Psoas muscle (tissue), 8 donors: ENCODE data around the gene PAM. TPM values are rescaled to one million over a fixed set of nuclear protein-coding genes. Genes with fewer than 3 reads are reported as not detected.
A peak's percentile ranks its signal among the peaks of the same experiment; 100 is the strongest.
"Not testable (repeated sequence)": the region's sequence is repeated elsewhere in the genome, so short reads cannot be mapped to it uniquely, and the experiment has no call there.

ENCODE experiments used
- ATAC-seq, 4 donors: fragments of 200-7000 bp; cut with Tn5 transposase; one replicate each; pipeline ENCODE4 v1.9.1; 2020; ENCODE audit warnings: moderate library complexity in 3 of 4, mild to moderate bottlenecking in 2 of 4
- DNase-seq, 2 donors: peaks; one replicate each; pipeline ENCODE4 v3.0.0-alpha.2; 2020
- H3K27ac ChIP-seq: fragments of 200-600 bp; one replicate; pipeline ENCODE4 v1.8.0; 2022
- H3K27me3 ChIP-seq, 3 donors: fragments of 200-600 bp in 1 of 3; one replicate each; pipeline versions ENCODE4 v1.6.1 to v1.8.0; 2013 to 2022; ENCODE audit warnings: low read length in 2 of 3, mild to moderate bottlenecking in 2 of 3, moderate library complexity in 1 of 3; ENCODE audit not compliant: insufficient read depth in 3 of 3
- H3K36me3 ChIP-seq, 2 donors: fragments of 200-600 bp in 1 of 2; one replicate each; pipeline versions ENCODE4 v1.6.1 to v1.8.0; 2013 to 2022; ENCODE audit warnings: low read depth in 1 of 2, mild to moderate bottlenecking in 1 of 2, moderate library complexity in 1 of 2; ENCODE audit not compliant: insufficient read depth in 1 of 2
- H3K4me1 ChIP-seq: fragments of 200-600 bp; one replicate; pipeline ENCODE4 v1.8.0; 2022
- H3K4me3 ChIP-seq: fragments of 200-600 bp; one replicate; pipeline ENCODE4 v1.8.0; 2022; ENCODE audit warnings: mild to moderate bottlenecking
- H3K9me3 ChIP-seq: fragments of 200-600 bp; one replicate; pipeline ENCODE4 v1.8.0; 2022
- WGBS, 3 donors: extraction: QIAGEN DNeasy Blood & Tissue Kit; methylation state at CpG; one replicate each; pipeline versions ENCODE4 v1.1.6 to v1.1.7; 2013; 5-methylcytosine and 5-hydroxymethylcytosine counted together
- intact Hi-C, 2 donors: fragments of 100-400 bp; cut with DNase I; formaldehyde crosslinking; loops; one replicate each; pipeline versions ENCODE4 v1.11.0 to v1.14.2; 2022
- polyA plus RNA-seq, 3 donors: library from polyadenylated mRNA; stranded (reverse); fragments of 200-250 nt; gene quantifications; one replicate each; pipeline ENCODE4 v1.2.3, GENCODE V29; 2013
- total RNA-seq, 4 donors: library from RNA; stranded (reverse); fragmentation: NEBNext Ultra II Directional in 2 of 4; extraction: Animal tissue kit (Norgen Biotek cat#: 25700) in 2 of 4; gene quantifications; one replicate each; pipeline versions ENCODE4 v1.2.1 to v1.2.4, GENCODE V29; 2021 to 2023
- TF ChIP-seq, protein P1 (sequence below): fragments of 200-600 bp; IDR thresholded peaks from one replicate; pipeline ENCODE4 v1.8.0; 2022; ENCODE audit warnings: antibody characterized with exemption
- donor health status: healthy with polysubstance abuse.
- donor health status: DM: no; HTN: no; CAD: no; lungs with moderate emphysema.
- donor health status: Bipolar disorder and iron deficiency.
- donor health status: healthy.
- donor health status: DM: yes; HTN: yes; CAD: no.
- donor health status: DM: no; HTN: no; CAD: no.
- donor health status: DM: no; HTN: no; CAD: no.
- donor health status: DM: yes; HTN: yes; CAD: no.

PAM gene
- total and polyA plus RNA-seq, 7 donors = 29.5 to 279 (median 191) TPM

DNA sequence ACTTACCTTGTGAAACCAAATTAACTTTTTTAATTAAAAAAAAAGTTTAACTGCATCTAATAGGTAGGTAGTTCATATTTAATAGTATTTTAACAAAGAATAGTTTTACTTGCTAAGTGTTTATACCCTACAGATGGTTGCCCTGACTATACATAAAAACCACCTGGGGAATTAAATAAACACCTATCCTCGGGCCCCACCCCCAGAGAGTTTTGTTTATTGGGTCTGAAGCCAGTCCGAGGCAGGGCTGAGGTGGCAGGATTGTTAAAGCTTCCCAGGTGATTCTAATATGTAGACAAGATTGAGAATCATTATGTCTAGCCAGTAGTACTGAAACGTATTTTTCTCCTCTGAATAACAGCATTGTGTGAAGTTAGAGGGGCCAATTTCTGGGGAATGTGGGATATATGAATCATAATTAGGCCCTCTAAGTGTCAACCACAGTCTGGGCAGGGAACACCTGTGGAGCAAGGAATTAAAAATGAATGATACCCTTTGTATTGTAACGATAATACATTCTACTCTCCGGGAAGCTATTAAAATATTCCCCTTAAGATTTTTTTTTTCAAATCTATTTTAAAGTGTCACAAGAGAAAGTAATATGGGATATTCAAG, 5.6 kb upstream of the PAM start:
- ATAC-seq (no peak), DNase-seq (no peak)
- no peaks in the 10 kb centered on the region for H3K27me3 ChIP-seq
- intact Hi-C loops = loop anchor here in 1 of 2 donors (10.0 kb wide), 2 partner anchors 115 to 365 kb away; no protein-coding TSS in a partner anchor
- peaks cover 14% of the 10 kb centered on the region for H3K4me1 ChIP-seq
- H3K27ac ChIP-seq = no peak overlapping the region
- TF ChIP-seq, protein P1, sequence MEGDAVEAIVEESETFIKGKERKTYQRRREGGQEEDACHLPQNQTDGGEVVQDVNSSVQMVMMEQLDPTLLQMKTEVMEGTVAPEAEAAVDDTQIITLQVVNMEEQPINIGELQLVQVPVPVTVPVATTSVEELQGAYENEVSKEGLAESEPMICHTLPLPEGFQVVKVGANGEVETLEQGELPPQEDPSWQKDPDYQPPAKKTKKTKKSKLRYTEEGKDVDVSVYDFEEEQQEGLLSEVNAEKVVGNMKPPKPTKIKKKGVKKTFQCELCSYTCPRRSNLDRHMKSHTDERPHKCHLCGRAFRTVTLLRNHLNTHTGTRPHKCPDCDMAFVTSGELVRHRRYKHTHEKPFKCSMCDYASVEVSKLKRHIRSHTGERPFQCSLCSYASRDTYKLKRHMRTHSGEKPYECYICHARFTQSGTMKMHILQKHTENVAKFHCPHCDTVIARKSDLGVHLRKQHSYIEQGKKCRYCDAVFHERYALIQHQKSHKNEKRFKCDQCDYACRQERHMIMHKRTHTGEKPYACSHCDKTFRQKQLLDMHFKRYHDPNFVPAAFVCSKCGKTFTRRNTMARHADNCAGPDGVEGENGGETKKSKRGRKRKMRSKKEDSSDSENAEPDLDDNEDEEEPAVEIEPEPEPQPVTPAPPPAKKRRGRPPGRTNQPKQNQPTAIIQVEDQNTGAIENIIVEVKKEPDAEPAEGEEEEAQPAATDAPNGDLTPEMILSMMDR = no peak
- H3K4me3 ChIP-seq = no peak overlapping the region
- H3K36me3 ChIP-seq = no peaks in the 10 kb centered on the region
- H3K9me3 ChIP-seq = no peaks in the 10 kb centered on the region
- 56 to 66% (median 56%) methylated on average over 5 of the region's 5 CpGs for WGBS, 3 donors

DNA sequence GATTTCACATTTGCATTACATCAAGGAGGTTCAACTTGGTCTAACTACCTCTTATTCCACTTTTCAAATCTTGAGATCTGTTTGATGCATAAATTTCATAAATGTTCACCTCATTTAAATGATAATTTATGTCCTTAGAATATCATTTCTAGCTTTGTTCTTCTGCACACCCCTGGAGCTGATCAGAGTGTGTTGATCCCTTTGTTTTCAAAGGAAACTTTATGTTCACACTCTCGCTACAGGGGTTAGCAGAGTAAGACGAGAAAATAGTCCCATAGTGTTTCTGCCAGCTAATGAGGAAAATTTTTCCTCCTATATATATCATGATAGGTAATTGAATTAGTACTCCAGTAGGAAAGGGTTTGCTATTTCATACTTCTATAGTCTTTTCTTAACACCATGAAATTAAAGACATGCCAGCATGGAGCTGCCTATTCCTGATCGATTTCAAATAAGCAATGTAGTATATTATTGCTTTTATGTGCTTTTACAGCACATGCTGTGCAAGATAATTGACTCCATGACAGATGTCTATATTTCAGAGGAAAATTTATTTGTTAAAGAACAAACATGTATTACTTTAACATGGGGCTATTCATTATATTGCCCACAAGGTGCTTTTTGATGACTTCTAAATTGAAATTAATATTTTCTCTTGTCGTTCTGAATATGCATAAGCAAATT, 4.8 kb upstream of the PAM start:
- no peaks in the 10 kb centered on the region for H3K9me3 ChIP-seq
- H3K36me3 ChIP-seq = no peaks in the 10 kb centered on the region
- ATAC-seq = no peak
- H3K4me3 ChIP-seq = no peak overlapping the region
- 66 to 82% (median 75%) methylated on average over 4 of the region's 4 CpGs for WGBS, 3 donors
- TF ChIP-seq, protein P1 = no peak
- no peak for DNase-seq
- H3K4me1 ChIP-seq = peaks cover 14% of the 10 kb centered on the region
- no peaks in the 10 kb centered on the region for H3K27me3 ChIP-seq
- no peak overlapping the region for H3K27ac ChIP-seq
- intact Hi-C loops = loop anchor here in 1 of 2 donors (10.0 kb wide), 2 partner anchors 115 to 365 kb away; no protein-coding TSS in a partner anchor

DNA sequence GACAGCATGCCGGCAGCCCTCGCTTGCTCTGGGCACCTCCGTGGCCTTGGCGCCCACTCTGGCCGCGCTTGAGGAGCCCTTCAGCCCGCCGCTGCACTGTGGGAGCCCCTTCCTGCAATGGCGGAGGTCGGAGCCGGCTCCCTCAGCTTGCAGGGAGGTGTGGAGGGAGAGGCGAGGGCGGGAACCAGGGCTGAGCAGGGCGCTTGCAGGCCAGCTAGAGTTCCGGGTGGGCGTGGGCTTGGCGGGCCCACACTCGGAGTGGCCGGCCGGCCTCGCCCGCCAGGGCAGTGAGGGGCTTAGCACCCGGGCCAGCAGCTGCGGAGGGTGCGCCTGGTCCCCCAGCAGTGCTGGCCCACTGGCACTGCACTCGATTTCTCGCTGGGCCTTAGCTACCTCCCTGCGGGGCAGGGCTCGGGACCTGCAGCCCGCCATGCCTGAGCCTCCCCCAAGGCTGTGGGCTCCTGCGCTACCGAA, 3.2 kb upstream of the PAM start:
- 89 to 93% (median 90%) methylated on average over 13 to 32 of the region's 32 CpGs for WGBS, 3 donors

DNA sequence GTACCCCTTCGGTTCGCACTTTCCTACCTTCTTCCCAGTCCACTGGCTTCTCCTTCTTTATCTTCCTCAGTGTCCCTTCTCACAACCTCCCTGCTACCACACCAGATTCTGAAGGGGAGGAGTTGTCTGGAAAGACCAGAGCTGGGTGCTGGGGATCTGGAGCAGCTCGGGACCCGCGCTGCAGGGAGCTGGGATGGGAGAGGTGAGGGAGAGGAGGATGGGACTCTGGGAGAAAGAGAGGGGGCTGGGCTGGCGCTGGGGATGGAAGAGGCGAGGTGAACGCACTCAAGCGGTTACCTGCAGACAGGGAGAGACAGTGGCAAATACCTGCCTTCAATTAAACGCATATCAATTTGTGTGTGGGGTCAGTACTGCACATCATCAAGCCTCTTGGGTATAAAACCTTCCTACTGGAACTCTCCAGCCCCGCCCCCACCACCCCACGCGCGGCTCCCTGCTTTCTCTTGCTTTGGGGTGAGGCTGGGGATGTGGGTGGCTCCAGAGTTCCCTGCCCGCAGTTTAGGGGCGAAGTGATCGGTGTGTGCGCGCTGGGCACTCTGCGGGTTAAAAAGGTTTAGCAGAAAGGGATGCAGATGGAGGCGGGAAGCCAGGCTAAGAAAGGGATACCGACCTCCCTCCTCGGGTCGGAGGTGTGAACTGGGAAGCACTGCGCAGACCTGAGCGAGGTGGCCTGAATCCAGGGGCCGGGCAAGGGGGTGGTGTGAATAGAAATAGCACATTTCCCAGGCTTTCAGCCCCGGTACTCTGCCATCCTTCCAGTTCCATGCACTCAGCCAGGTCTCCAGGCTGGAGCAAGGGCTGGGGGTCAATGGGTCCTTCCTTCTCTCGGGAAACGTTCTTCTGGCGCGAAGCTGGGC, 977 bp upstream of the PAM start:
- TF ChIP-seq, protein P1 = no peak
- Histone ChIP-seq H3K27ac (peak overlapping the region; percentile 97), H3K27me3 (no peaks in the 10 kb centered on the region), H3K36me3 (no peaks in the 10 kb centered on the region), H3K9me3 (no peaks in the 10 kb centered on the region), H3K4me1 (peaks cover 28% of the 10 kb centered on the region), H3K4me3 (peak overlapping the region; percentile 94)
- 30 to 38% (median 33%) methylated on average over 29 to 32 of the region's 32 CpGs for WGBS, 3 donors
- DNase-seq (peak; percentile 32 to 48), ATAC-seq (peak in 3 of 4 donors; percentile 1 to 15 (median 7))
- intact Hi-C loops = loop anchor here in 1 of 2 donors (10.0 kb wide), 2 partner anchors 111 to 361 kb away; no protein-coding TSS in a partner anchor

More for the DNA sequence above, 3.2 kb upstream of the PAM start:
- ATAC-seq, H3K36me3 ChIP-seq, H3K4me3 ChIP-seq, H3K27ac ChIP-seq, DNase-seq, H3K9me3 ChIP-seq, H3K27me3 ChIP-seq: not testable (repeated sequence)
- intact Hi-C loops = loop anchor here in 1 of 2 donors (10.0 kb wide), 2 partner anchors 113 to 363 kb away; no protein-coding TSS in a partner anchor
- H3K4me1 ChIP-seq = peaks cover 21% of the 10 kb centered on the region
